Stomach (tissue), 4 donors: Measurements from ENCODE around the gene TMEFF2.

Source experiments
- EP300 ChIP-seq: sonication (generic); formaldehyde crosslinking; IDR thresholded peaks from one replicate; pipeline ENCODE4 v1.6.1; 2017; ENCODE audit warnings: antibody characterized with exemption
- POLR2A ChIP-seq, 4 donors: fragments of 450-650 bp; IDR thresholded peaks; one replicate each; pipeline ENCODE4 v1.6.1; 2016; ENCODE audit warnings: antibody characterized with exemption in 4 of 4, control low read depth in 2 of 4, mild to moderate bottlenecking in 1 of 4, moderate library complexity in 1 of 4

GRCh38 chr2:192128655-192129054 lies 66.1 kb downstream of the TMEFF2 start:
- TF ChIP-seq POLR2A (IDR thresholded peaks at IDR 0.05) (no peak), EP300 (no peak)
